Right hindlimb (tissue), 1 donor: ENCODE data around the gene NCBP1.
"Not testable (repeated sequence)": the region's sequence is repeated elsewhere in the genome, so short reads cannot be mapped to it uniquely, and the experiment has no call there.

Source experiments
- DNase-seq: peaks from one replicate; pipeline ENCODE4 v3.0.0-alpha.2; 2018

Gene NCBP1

GRCh38 chr9:97682242-97682641 is 48.6 kb downstream of the NCBP1 start:
- DNase-seq, result no peak

DNA sequence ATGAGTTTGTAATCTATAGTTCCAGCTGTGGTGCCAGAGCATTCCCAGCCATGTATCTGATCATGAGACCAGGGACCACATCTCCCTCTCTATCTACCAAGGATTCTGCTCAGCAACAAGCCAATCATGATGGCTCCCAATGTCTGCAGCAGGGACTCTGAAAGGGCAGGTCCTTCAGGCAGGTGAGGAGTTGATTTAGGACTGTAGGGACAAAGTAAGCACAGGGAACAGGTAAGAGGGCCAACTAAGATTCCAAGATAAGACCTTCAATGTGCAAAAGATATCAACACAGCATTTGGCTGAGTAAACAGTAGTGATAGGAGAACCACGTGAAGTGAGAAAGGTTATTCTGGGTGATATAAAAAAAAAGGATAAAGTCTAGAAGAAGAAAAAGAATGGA is 55.0 kb downstream of the NCBP1 start:
- DNase-seq, result no peak

DNA sequence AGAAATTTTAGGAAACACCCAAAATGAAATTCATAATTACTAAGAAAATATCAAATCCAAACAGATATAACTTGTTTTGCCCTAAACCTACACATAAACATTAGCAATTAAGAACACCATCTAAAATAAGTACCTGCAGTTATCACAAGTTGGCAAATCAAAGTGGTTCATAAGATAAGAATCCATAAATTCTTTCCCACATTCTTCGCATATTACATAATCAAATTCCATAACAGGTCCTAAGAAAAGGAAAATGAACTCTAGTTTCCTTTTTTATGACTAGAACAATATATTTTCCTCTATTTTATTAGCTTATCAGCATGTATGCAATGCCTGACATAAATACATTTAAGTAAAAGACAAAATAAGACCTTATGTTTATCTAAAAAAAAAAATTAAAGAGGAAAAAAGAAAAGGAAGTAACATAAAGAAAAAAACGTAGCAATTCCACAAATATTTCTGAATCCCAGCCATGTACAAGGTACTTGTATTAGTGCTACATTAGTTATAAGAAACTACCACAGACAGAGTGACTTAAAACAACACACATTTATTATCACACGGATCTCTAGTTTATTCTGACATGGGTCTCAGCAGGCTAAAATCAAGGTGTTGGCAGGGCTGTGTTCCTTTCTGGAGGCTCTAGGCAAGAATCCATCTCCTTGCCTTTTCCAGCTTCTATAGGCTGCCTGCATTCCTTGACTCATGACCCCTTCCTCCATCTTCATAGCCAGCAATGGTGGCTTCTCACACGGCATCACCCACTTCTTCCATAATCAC is 56.0 kb downstream of the NCBP1 start:
- DNase-seq, result no peak

DNA sequence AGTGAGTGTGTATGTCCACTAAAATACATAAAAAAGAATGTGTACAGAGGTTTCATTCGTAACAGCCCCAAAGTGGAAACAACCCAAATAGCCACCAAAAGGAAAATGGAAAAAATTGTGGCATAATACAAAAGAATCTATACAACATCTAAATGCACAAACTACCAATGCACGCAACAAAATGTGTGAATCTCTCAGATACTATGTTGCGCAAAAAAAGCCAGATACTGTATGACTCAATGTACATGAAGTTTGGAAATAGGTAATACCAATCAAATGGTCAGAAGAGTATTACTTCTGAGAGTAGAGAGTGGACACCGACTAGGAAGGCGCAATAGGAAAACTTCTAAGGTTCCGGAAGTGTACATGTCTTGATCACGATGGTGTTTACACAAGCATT is 61.1 kb downstream of the NCBP1 start:
- DNase-seq, result no peak

DNA sequence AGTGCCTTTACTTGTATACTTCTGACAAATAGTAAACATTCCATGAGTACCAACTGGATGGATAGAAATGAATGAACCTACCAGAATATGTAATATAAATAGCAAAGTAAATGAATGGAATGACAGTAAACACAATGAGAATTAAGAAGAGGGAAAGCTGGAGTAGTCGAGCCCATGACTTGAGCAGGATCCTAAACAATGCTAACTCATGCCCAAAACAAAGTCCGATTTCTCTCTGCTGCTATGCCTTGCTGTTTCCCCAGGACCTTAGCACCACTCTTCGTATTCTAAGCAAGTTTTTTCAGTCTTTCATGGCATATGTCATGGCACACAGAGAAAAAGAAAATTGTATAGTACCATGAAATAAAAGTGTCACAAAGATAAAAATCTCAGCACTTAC is 61.8 kb downstream of the NCBP1 start:
- no peak for DNase-seq

DNA sequence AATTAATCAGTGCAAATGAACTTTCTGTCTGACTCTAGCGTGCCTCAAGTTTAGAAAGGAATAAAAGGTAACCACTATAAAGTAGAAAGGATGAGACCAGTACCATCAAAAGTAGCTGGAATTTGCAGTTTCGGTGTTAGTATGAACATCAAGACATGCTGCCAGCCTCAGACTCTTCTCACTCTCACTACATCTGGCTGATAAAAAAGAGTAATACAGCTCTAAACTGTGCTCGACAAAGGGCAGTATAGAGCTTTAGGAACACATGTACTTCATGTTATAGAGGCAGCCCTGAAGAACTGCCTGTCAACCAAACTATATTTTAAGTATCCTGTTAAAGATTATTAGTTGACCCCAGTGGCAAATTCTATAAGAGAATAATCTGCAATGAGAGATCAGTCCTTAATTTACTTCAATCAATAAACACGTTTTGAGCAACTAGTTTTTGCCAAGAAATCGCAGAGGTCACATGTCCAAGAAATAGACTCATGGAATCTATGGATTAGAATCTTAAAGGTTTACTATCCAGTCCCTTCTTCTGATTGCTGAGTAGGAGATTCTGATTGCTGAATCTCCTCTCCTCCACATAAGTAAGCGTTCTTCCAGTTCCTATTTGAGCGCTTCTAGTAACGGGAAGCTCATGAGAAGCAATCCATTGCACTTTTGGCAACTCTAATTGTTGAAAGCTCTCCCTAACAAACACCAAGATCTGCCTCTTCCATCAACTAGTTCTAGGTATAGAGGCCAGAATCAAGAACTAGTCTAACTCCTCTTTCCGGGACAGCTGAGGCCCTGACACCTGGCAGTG is 62.6 kb downstream of the NCBP1 start:
- DNase-seq, result no peak

GRCh38 chr9:97696803-97697601 is 63.4 kb downstream of the NCBP1 start, which contains the start of gene XPA:
Gene XPA (minus strand): TSS chr9:97697340. CDS start chr9:97697292, 48 bp downstream.
- peak; percentile 98 for DNase-seq

GRCh38 chr9:97697837-97698236 is 64.2 kb downstream of the NCBP1 start:
- no peak for DNase-seq

GRCh38 chr9:97698865-97699264 is 65.2 kb downstream of the NCBP1 start:
- no peak for DNase-seq

GRCh38 chr9:97699281-97699680 is 65.7 kb downstream of the NCBP1 start:
- DNase-seq, result not testable (repeated sequence)

GRCh38 chr9:97699824-97700223 is 66.2 kb downstream of the NCBP1 start:
- DNase-seq, result not testable (repeated sequence)

GRCh38 chr9:97703437-97704344 is 70.1 kb downstream of the NCBP1 start:
- DNase-seq, result no peak

GRCh38 chr9:97704345-97704677 is 70.7 kb downstream of the NCBP1 start:
- no peak for DNase-seq

DNA sequence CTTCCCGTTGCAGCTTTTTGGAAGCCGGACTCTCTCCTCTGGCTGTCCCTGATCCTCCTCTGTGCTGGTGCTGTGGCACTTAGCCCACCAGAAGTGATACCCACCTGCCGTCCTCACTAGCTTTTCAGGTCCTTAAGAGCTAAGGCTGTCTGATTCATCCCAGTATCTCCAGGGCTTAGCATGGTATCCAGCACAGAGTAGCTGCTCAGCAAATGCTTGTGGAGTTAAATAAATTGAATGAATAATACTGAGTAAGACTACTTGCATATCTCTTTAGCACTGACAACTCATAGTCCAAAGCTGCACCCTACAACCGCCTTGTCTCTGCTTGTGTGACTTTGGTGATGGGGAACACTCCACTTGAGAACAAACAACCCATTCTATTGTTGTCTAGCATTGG is 71.2 kb downstream of the NCBP1 start:
- no peak for DNase-seq

DNA sequence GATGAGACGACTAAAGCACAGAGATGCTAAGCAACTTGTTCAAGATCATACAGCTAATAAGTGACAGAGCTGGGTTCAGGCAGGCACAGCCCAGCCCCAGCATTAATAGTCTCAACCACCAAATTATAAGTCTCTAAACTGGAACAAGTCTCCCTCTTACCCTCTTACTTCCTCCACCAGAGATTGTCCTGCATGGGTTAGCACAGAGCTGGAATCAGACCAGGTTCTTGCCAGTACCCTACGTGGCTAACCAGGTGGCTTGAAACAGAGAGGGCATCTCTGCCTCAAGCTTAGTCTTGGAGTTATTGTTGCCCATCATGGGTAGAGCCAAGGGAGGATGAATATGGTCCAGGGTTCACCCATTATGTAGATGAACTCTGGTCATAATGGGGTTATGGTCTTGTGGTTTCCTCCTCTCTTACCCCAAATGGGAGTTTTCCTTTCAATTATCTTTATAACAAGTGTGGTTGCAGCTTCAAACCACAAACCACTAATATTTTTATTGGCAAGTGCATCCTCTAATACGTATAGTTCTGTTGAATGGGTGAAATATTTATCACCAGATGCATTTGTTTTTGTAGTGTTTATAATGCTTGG is 71.8 kb downstream of the NCBP1 start:
- no peak for DNase-seq

- DNase-seq, result no peak
These were observed 72.6 kb downstream of the NCBP1 start for GRCh38 chr9:97706246-97706645.

DNA sequence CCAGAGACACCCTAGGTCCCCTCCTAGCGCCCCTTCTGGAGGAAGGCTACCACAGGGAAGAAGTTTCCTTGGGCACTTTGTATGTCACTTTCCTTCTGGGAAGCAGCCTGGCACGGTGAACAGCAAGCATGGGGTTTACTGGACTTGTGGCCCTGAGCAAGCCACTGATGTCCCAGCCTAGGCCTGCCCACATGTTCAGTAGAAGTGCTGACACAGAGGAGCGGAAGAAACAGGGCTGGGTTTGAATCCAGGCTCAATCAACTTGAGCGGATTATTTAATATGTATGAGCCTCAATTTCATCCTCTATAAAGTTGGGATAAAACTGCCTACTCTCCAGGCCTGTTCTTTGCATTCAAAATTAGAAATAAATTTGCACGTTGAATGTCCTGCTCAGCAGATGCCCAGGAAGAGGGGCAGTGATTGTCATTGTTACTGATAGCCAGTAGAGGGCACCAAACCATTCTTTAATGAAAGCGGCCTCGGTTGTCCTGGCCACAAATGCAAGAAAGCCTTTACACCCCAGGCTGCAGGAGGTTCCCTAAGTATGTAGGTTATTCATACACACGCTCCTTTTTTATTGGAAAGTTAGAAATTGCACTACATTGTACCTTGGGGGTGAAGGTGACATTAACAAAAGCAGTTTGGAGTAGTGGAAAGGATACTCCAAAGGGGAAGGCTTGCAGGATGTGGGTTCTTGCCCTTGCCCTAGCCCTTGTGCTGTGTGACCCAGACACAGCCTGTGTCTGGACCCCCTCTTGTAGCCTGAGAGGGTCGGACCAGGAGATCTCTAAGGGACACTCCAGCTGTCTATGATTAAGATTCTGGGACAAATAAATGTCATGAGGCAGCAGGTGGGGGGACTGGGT is 77.0 kb downstream of the NCBP1 start:
- peak; percentile 44 for DNase-seq

GRCh38 chr9:97711223-97711626 is 77.6 kb downstream of the NCBP1 start:
- DNase-seq, result no peak

- DNase-seq, result no peak
These were observed 80.8 kb downstream of the NCBP1 start for GRCh38 chr9:97714435-97714834.

DNA sequence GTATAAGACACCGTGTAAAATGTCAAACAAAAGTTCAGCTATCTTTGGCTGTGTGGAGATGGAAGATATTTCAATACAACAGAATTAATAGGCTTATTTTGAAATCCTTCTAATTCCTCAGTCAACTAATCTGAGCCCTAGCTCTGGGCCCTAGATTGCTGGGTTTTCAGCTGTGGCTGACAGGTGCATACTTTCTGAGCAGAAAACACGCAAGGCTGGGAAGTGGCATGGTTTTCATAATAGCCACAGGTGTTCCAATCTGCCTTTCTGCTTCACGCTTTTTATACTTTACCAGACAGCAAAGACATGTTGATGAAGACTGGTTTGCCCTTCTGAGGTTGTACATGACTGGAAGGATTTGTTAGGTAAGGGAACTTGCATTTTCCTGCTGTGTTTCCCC is 84.2 kb downstream of the NCBP1 start:
- no peak for DNase-seq

DNA sequence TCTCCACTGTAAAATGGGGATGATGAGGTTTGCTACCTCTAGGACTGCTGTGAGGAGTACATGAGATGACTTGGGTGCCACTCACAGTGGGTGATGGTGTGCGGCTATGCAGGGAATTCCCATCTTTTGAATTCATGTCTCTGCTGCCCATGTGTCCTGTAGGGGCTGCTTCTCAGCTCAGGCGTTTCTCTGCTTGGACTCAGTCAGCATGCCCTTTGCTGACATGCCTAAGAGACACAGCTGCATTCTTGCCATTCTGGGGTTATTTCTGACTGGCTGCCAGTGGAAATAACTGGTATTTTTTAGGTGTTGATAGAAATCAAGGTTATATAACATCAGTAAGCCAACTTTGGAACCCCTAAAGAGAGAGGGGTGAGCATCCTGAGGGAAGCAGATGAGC is 87.8 kb downstream of the NCBP1 start:
- DNase-seq, result no peak
